Middle frontal gyrus (tissue), 1 donor: Measurements from ENCODE around the gene EVX2.

Experiments used
- DNase-seq: peaks from one replicate; pipeline ENCODE4 v3.0.0-alpha.2; 2015; ENCODE audit warnings: low spot score; ENCODE audit errors: extremely low spot score

EVX2 gene

GRCh38 chr2:176082824-176083751 is 674 bp downstream of the EVX2 start:
- no peak for DNase-seq

DNA sequence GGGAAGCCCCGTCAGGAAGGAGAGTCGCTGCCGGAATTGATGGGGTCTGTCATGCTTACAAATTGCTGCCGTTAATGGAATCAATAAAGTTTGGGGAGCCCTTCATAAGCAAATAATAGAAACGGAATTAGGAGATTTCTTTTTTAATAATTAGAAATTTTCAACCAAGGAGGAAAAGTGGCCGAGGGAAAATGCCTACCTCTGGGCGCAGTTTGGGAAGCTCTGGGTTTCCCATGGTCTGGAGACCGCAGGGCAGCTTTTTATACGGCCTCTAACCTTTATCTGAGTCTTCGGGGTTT is 1.3 kb downstream of the EVX2 start:
- no peak for DNase-seq

DNA sequence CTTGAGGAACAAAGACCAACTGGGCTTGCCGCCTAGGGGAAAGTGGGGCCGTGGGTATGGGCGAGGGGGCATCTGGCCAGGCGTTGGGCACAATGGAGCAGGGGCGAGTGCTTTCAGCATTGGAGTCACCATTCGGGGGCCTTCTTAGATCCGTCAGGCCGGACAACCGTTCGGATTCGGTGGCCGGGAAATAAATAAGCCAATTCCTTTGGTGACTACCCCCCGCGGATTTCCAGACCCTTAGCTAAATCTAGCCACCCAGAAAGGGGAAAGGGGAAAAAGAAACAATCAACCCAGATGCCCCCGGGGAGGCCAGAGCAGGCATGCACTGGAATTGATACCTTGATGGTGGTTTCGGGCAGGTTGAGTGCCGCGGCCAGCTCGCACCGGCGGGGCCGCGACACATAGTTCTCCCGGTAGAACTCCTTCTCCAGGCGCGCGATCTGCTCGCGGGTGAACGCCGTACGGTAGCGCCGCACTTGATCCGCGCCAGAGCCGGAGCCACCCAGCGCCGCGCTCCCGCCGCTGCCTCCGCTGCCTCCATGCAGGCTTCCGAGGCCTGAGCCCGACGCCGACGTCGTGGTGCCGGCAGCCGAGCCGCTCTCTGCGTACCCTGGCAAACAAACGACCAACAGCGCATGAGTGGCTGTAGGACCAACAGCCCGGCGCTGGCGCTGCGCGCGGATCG is 1.8 kb downstream of the EVX2 start:
- DNase-seq = no peak

- no peak for DNase-seq
These were observed 2.4 kb downstream of the EVX2 start for GRCh38 chr2:176081376-176081836.

- no peak for DNase-seq
These were observed 3.0 kb downstream of the EVX2 start for GRCh38 chr2:176080540-176081375.

DNA sequence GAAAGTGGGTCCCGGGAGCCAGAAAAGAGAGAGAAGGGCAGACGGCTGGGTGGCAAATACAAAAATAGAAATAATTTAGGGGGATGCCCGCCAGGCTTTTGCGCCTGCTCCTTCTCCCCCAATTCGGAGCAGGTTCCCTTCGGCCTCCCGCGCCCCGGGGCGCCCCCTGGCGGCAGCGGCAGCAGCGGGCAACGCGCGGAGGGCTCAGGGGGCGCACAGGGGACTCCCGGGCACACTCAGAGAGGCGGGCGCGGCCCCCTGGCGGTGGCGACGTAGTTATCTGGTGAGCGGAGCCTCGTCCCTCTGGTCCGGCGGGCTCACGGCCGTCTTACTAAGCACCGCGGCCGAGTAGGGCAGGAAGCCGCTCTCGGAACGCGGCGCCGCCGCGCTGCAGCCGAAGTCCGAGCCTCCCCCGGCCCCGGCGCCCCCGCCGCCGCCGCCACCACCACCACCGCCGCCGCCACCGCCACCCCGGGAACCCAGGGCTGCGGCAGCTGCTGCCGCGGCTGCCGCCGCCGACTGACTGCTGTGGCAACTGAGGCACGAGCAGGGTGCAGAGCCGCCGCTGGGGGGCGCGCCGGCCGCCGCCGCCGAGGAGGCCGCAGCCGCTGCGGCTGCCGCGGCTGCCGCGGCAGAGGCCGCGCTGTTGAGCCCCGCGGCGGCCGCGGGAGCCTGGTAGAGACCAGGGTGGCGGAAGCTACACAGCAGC is 3.8 kb downstream of the EVX2 start:
- no peak for DNase-seq

DNA sequence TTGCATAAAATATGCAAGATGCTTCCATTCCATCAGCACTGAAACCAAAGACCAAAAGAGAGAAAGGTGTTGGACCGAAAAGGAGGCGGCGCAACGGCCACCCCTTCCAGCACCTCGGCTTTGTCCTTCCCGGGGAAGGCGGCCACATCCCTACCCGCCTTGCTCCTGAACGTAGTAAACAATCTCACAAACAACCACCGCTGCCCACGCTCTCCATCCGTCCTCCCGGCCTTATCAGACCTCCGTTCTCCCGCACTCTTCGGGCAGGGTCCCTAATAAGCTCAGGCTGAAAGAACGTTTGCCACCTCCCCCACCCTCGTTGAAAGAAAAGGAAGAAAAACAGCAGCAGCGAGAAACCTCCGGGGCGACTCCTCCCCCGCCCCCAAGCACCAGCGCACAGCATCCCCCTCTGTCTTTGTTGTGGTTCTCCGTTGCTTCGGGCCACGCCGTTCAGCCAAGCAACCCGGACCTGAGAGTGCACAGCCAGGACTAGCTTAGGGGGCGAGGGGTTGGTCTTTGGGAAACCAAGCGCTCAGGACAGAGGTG is 4.4 kb downstream of the EVX2 start:
- DNase-seq = no peak

DNA sequence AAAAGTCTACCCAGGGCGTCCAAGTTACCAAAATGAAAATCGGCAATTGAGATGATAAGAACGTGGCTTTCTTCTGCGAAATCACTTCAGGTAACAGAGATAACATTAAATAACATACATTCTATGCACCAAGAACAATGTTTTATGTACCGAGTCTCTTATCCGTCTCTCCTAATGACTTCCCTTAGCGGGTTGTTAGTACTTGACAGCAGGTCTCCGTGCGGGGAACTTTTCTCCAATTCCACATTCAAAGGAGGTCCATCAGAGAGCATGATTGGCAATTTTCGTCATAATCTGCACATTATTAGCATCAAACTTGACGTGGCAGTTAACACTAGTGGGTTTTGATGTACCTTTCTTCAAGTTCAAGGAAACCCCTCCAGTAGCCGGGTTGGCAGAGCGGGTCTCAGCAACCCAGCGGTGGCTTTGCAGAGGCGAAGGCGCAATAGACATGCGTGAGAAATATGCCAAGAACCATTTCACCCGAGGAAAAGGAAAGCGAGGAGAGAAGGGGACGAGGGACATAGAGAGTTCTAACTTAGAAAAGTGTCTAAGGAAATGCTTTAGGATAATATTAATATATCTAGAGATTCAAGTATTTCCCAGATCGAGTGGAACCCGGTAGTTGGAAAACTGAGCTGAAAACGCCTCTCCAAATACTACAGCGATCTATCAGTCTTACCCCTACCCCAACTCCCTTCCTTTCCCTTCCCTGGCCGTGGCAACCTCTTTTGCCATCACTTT is 5.0 kb downstream of the EVX2 start:
- no peak for DNase-seq

- DNase-seq = no peak
These were observed 7.0 kb downstream of the EVX2 start for GRCh38 chr2:176076796-176077195.

- DNase-seq = no peak
These were observed 7.7 kb downstream of the EVX2 start for GRCh38 chr2:176076063-176076462.

GRCh38 chr2:176075481-176075880 is 8.3 kb downstream of the EVX2 start:
- DNase-seq = no peak

- DNase-seq = no peak
These were observed 8.8 kb downstream of the EVX2 start for GRCh38 chr2:176074919-176075425.

DNA sequence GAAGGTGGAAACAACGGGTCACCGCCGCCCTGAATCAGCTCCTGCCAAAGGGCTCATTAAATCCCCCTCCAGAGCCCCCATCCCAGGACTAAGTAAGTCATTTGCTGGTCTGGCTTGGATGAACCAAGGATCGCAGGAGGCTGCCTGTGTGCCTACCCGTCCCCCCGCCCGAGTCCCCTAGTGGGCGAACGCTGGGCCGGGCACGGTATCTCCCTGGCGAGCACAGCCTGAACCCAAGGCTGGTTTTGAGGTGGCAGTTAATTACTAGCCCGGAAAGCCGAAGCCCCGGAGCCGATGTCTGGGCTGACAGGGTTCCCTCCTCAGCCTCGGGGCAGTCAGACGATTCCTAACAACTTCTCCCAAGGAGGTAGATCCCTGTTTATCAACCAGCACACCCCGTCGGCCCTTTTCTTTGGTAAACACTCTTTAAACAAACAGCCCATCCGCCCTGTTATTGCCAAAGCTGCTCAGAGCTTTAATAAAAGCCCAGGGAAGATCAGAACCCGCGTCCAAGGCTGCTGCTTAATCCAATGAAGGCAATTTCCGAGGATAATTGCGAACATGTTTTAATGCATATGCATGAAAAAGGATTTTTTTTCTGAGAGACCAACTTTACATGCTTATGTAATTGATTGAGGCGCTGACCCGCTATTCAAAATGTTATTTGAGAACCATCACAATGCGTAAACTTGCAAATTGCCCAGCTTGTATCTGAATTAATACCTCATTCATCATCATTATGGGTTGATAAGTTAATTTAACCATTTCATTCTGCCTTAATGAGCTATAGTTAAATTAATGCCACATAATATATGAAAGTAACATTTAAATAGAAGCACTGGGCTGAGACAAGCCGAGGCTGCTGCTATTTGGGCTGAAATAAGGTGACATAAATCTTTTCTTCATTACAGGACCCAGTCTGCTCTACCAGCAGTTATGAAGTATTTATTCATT is 10.5 kb downstream of the EVX2 start:
- no peak for DNase-seq

DNA sequence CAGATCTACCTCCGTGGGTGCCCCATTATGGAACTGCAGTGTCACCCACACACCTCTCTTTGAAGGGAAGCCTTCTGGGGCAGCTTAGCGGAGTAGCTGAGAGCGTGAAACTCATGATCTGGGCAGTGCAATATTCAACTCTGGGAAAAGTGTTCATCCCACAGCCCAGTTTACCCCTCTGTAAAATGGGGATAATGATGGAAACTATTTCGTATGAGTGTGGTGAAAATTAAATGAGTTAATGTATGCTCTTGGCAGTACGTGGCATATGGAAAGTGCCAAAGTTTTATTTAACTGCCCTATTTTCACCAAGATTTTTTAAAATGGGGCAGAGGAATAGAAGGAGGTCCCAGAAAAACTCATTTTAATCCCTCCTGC is 11.5 kb downstream of the EVX2 start:
- no peak for DNase-seq

GRCh38 chr2:176071330-176072291 is 12.2 kb downstream of the EVX2 start:
- DNase-seq = no peak

- DNase-seq = no peak
These were observed 15.3 kb downstream of the EVX2 start for GRCh38 chr2:176068419-176068832.

GRCh38 chr2:176067589-176068418 is 16.0 kb downstream of the EVX2 start:
- DNase-seq = no peak
